Right atrium auricular region (tissue), 2 donors: ENCODE measurements around the gene B3GALT6. TPM values are rescaled to one million over a fixed set of nuclear protein-coding genes. Genes with fewer than 3 reads are reported as not detected.

Source experiments
- DNase-seq: peaks from one replicate; pipeline ENCODE4 v3.0.0-alpha.2; 2019; ENCODE audit warnings: low spot score
- H3K27ac ChIP-seq, 2 donors: fragments of 200-600 bp; sonication (generic); 1 replicate in 1 of 2; 2 replicates in 1 of 2; pipeline ENCODE4 v1.5.1; 2016 to 2019
- H3K27me3 ChIP-seq, 2 donors: fragments of 200-600 bp; sonication (generic); one replicate each; pipeline versions ENCODE4 v1.5.1 to v1.6.0; 2017 to 2019
- H3K36me3 ChIP-seq: fragments of 200-600 bp; sonication (generic); one replicate; pipeline ENCODE4 v1.5.1; 2016
- H3K4me1 ChIP-seq, 2 donors: fragments of 200-600 bp; sonication (generic); one replicate each; pipeline versions ENCODE4 v1.5.1 to v1.6.0; 2017 to 2019
- H3K4me3 ChIP-seq, 2 donors: fragments of 200-600 bp; sonication (generic); 1 replicate in 1 of 2; 2 replicates in 1 of 2; pipeline ENCODE4 v1.5.1; 2017 to 2019; ENCODE audit warnings: mild to moderate bottlenecking in 1 of 2, moderate library complexity in 1 of 2
- H3K9me3 ChIP-seq, 2 donors: fragments of 200-600 bp; sonication (generic); one replicate each; pipeline ENCODE4 v1.5.1; 2019
- CTCF ChIP-seq, 2 donors: fragments of 200-600 bp; sonication (generic); IDR thresholded peaks; one replicate each; pipeline ENCODE4 v1.5.1; 2019; ENCODE audit warnings: antibody characterized with exemption in 2 of 2
- total RNA-seq, 2 donors: library from RNA; depleted of rRNA; stranded (reverse); fragments of >200 nt; gene quantifications; one replicate each; pipeline ENCODE4 v1.1.0, GENCODE V29; 2016

The B3GALT6 gene
- total RNA-seq, 2 donors from 2014 or later, result 16.1 to 19.7 TPM

- no peak for TF ChIP-seq CTCF (IDR thresholded peaks at IDR 0.05)
Measured at GRCh38 chr1:1253314-1253713, 21.3 kb downstream of the B3GALT6 start.

GRCh38 chr1:1253972-1254666 lies 22.1 kb downstream of the B3GALT6 start:
- H3K4me1 ChIP-seq, result peaks cover 0 to 9% of the 10 kb centered on the region in 2 donors
- H3K36me3 ChIP-seq, result peaks cover 40% of the 10 kb centered on the region
- TF ChIP-seq CTCF (IDR thresholded peaks at IDR 0.05), result no peak
- DNase-seq, result no peak
- no peaks in the 10 kb centered on the region for H3K27me3 ChIP-seq
- no peak overlapping the region for H3K4me3 ChIP-seq
- H3K27ac ChIP-seq, result no peak overlapping the region
- H3K9me3 ChIP-seq, result no peaks in the 10 kb centered on the region

More at GRCh38 chr1:1253314-1253713, 21.3 kb downstream of the B3GALT6 start:
- Histone ChIP-seq H3K4me3 (no peak overlapping the region), H3K27me3 (no peaks in the 10 kb centered on the region), H3K9me3 (no peaks in the 10 kb centered on the region), H3K36me3 (peaks cover 38% of the 10 kb centered on the region), H3K4me1 (peaks cover 0 to 1% of the 10 kb centered on the region in 2 donors), H3K27ac (no peak overlapping the region)
- DNase-seq, result no peak

GRCh38 chr1:1254667-1254998 lies 22.6 kb downstream of the B3GALT6 start:
- no peak for TF ChIP-seq CTCF (IDR thresholded peaks at IDR 0.05)
- H3K36me3 ChIP-seq, result peaks cover 45% of the 10 kb centered on the region

GRCh38 chr1:1255078-1255477 lies 23.0 kb downstream of the B3GALT6 start:
- Histone ChIP-seq H3K27me3 (no peaks in the 10 kb centered on the region), H3K36me3 (peaks cover 49% of the 10 kb centered on the region), H3K9me3 (no peaks in the 10 kb centered on the region), H3K27ac (no peak overlapping the region), H3K4me1 (peaks cover 0 to 19% of the 10 kb centered on the region in 2 donors), H3K4me3 (no peak overlapping the region)
- TF ChIP-seq CTCF (IDR thresholded peaks at IDR 0.05), result no peak
- DNase-seq, result no peak

More at GRCh38 chr1:1254667-1254998, 22.6 kb downstream of the B3GALT6 start:
- DNase-seq, result no peak
- no peak overlapping the region for H3K4me3 ChIP-seq
- no peaks in the 10 kb centered on the region for H3K9me3 ChIP-seq
- no peak overlapping the region for H3K27ac ChIP-seq
- no peaks in the 10 kb centered on the region for H3K27me3 ChIP-seq
- peaks cover 0 to 14% of the 10 kb centered on the region in 2 donors for H3K4me1 ChIP-seq

- H3K4me3 ChIP-seq, result no peak overlapping the region
- TF ChIP-seq CTCF (IDR thresholded peaks at IDR 0.05), result no peak
- peaks cover 54% of the 10 kb centered on the region for H3K36me3 ChIP-seq
- H3K27ac ChIP-seq, result no peak overlapping the region
- H3K9me3 ChIP-seq, result no peaks in the 10 kb centered on the region
- DNase-seq, result no peak
- no peaks in the 10 kb centered on the region for H3K27me3 ChIP-seq
- peaks cover 0 to 24% of the 10 kb centered on the region in 2 donors for H3K4me1 ChIP-seq
Measured at GRCh38 chr1:1255611-1256010, 23.6 kb downstream of the B3GALT6 start.
